Nephron (organoid): ENCODE data around the gene RFPL3.

Experiments used
- H3K27ac Mint-ChIP-seq, 3 experiments: 2 replicates each; pipeline ENCODE4 v1.8.0; 2020; ENCODE audit warnings: mixed read lengths in 3 of 3, mild to moderate bottlenecking in 2 of 3, moderate library complexity in 1 of 3
- H3K27me3 Mint-ChIP-seq: 2 replicates; pipeline ENCODE4 v1.8.0; 2021; ENCODE audit warnings: low read depth, mild to moderate bottlenecking, moderate library complexity, mixed read lengths
- H3K36me3 Mint-ChIP-seq: 2 replicates; pipeline ENCODE4 v1.8.0; 2020; ENCODE audit warnings: low read depth, mixed read lengths
- H3K4me1 Mint-ChIP-seq: 2 replicates; pipeline ENCODE4 v1.8.0; 2020; ENCODE audit warnings: mixed read lengths
- H3K4me3 Mint-ChIP-seq, 3 experiments: 2 replicates each; pipeline ENCODE4 v1.8.0; 2020; ENCODE audit warnings: mild to moderate bottlenecking in 3 of 3, mixed read lengths in 3 of 3, moderate library complexity in 2 of 3
- H3K9me3 Mint-ChIP-seq: 2 replicates; pipeline ENCODE4 v1.8.0; 2020; ENCODE audit warnings: mixed read lengths
- CTCF ChIP-seq, 3 experiments: fragments of 200-600 bp; sonication (generic); IDR thresholded peaks; one replicate each; pipeline ENCODE4 v1.5.0; 2021; ENCODE audit warnings: antibody characterized with exemption in 3 of 3; ENCODE audit not compliant: unreplicated experiment in 3 of 3

RFPL3 gene

DNA sequence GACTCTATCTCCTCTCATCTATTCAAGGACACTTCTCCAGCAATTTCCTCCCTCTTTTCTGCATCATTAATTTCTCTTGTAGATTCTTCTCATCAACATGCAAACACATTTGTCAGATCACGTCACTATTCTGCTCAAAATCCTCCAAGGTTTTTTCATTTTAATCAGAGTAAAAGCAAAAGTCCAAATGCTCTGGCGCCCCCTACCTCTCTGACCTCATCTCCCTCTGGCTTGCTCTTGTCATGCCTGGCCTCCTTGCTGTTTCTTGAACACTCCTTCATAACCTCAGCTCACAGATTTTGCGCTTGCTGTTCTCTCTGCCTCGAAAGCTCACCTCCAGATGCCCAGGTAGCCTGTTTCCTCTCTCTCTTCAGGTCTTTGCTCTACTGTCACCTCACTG is 32.0 kb downstream of the RFPL3 start:
- H3K4me3 Mint-ChIP-seq: no peak overlapping the region
- H3K27ac Mint-ChIP-seq: peak overlapping the region in 1 of 3 experiments; percentile 43
- peak; percentile 24 to 49 (median 25) for TF ChIP-seq CTCF (IDR thresholded peaks at IDR 0.05; ENCODE audit: unreplicated experiment in 3 of 3)
- H3K9me3 Mint-ChIP-seq: no peaks in the 10 kb centered on the region
- H3K36me3 Mint-ChIP-seq: peaks cover 74% of the 10 kb centered on the region
- H3K4me1 Mint-ChIP-seq: no peaks in the 10 kb centered on the region
- no peaks in the 10 kb centered on the region for H3K27me3 Mint-ChIP-seq

DNA sequence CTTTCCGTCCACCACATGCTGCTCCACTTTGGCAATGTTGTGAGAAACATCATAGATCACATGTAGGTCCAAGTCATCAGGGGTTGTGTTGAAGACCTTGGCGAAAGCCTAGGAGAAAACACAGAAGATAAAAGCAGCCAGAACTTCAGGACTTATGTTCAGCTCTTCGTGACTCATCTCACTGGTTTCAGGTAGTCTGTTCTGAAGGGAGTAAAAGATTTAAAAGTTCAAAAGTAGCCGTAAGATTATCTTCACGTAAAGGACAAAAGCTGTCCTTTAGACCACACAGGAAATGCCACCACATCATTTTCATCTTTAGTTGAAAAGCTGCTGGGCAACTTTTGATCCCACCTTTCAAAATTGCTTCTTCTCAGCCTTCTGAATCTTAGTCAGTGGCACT is 37.4 kb downstream of the RFPL3 start:
- Mint-ChIP-seq H3K27ac (no peak overlapping the region), H3K4me1 (no peaks in the 10 kb centered on the region), H3K4me3 (no peak overlapping the region), H3K9me3 (no peaks in the 10 kb centered on the region), H3K36me3 (peaks cover 87% of the 10 kb centered on the region), H3K27me3 (no peaks in the 10 kb centered on the region)
- TF ChIP-seq CTCF (IDR thresholded peaks at IDR 0.05; ENCODE audit: unreplicated experiment in 3 of 3): no peak

- Mint-ChIP-seq H3K9me3 (no peaks in the 10 kb centered on the region), H3K4me1 (no peaks in the 10 kb centered on the region), H3K27ac (no peak overlapping the region), H3K36me3 (peaks cover 91% of the 10 kb centered on the region), H3K4me3 (no peak overlapping the region), H3K27me3 (no peaks in the 10 kb centered on the region)
- TF ChIP-seq CTCF (IDR thresholded peaks at IDR 0.05; ENCODE audit: unreplicated experiment in 3 of 3): no peak
These were observed 38.6 kb downstream of the RFPL3 start for GRCh38 chr22:32396255-32396654.

DNA sequence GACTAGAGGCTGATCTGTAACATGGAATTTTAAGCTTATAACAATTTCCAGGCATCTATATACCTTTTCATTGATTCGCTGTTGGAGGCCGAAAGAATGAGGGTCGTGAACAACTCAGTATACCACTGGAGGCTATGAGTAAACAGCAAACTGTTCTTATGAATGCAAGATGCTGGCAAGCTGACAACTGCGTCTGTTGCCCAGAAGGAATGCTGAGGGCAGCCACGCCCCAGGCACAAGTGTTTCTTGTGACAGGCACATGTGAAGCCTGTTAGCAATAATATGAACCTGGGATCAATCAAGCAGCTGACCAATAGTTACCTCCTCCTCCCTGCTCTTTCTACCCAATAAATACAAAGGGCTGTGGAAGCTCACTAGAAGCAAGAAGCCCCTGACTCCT is 39.1 kb downstream of the RFPL3 start:
- H3K9me3 Mint-ChIP-seq: no peaks in the 10 kb centered on the region
- H3K36me3 Mint-ChIP-seq: peaks cover 94% of the 10 kb centered on the region
- H3K27me3 Mint-ChIP-seq: no peaks in the 10 kb centered on the region
- no peak overlapping the region for H3K27ac Mint-ChIP-seq
- no peak overlapping the region for H3K4me3 Mint-ChIP-seq
- H3K4me1 Mint-ChIP-seq: no peaks in the 10 kb centered on the region
- TF ChIP-seq CTCF (IDR thresholded peaks at IDR 0.05; ENCODE audit: unreplicated experiment in 3 of 3): no peak

DNA sequence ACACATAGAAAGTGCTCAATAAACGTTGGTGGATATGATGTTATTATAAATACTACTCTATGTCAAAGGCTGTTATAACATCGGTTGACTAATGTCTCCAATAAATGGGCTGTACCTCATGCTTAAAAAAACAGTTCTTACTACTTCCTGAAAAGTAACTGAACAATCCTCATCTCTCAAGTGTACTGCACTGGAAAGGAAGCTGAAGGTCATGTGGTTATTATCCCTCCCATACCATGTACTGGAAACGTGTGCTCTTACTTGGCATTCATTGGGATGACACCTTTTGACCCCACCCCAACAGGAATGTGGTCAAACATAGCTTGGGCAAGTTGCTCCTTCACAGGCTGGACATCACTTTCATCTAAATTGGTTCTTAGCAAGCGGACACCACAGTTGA is 43.8 kb downstream of the RFPL3 start:
- Mint-ChIP-seq H3K9me3 (no peaks in the 10 kb centered on the region), H3K27me3 (no peaks in the 10 kb centered on the region), H3K27ac (no peak overlapping the region), H3K4me3 (no peak overlapping the region), H3K4me1 (no peaks in the 10 kb centered on the region), H3K36me3 (peaks cover 87% of the 10 kb centered on the region)
- no peak for TF ChIP-seq CTCF (IDR thresholded peaks at IDR 0.05; ENCODE audit: unreplicated experiment in 3 of 3)

DNA sequence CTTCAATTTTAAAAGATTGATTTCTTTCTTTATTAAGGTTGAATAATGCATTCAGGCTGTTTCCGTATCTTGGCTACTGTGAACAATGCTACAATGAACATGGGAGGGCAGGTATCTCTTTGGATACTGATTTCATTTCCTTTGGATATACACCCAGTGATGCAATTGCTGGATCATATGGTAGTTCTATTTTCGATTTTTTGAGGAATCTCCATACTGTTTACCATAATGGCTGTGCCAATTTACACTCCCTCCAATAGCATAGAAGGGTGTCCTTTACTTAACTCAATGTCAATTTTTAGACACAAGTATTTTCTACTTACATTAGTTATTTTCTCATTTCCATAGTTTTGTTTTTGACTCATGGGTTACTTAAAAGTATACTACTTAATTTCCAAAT is 46.4 kb downstream of the RFPL3 start:
- no peak overlapping the region for H3K27ac Mint-ChIP-seq
- H3K9me3 Mint-ChIP-seq: no peaks in the 10 kb centered on the region
- no peak overlapping the region for H3K4me3 Mint-ChIP-seq
- H3K27me3 Mint-ChIP-seq: no peaks in the 10 kb centered on the region
- peaks cover 5% of the 10 kb centered on the region for H3K4me1 Mint-ChIP-seq
- H3K36me3 Mint-ChIP-seq: peaks cover 83% of the 10 kb centered on the region
- no peak for TF ChIP-seq CTCF (IDR thresholded peaks at IDR 0.05; ENCODE audit: unreplicated experiment in 3 of 3)
